ENCODE data around the gene WRAP53. TPM values are rescaled to one million over a fixed set of nuclear protein-coding genes. Genes with fewer than 3 reads are reported as not detected.

The WRAP53 gene
- total RNA-seq, 1 donor, result 7.4 TPM

GRCh38 chr17:7705269-7706255 is 17.3 kb downstream of the WRAP53 start:
- TF ChIP-seq CTCF (IDR thresholded peaks at IDR 0.05; ENCODE audit: insufficient read depth, low read length), result no peak
- peak overlapping the region; percentile 66 for H3K4me3 ChIP-seq (ENCODE audit: low read depth, low read length)
- no peak for DNase-seq (ENCODE audit: low read depth)

DNA sequence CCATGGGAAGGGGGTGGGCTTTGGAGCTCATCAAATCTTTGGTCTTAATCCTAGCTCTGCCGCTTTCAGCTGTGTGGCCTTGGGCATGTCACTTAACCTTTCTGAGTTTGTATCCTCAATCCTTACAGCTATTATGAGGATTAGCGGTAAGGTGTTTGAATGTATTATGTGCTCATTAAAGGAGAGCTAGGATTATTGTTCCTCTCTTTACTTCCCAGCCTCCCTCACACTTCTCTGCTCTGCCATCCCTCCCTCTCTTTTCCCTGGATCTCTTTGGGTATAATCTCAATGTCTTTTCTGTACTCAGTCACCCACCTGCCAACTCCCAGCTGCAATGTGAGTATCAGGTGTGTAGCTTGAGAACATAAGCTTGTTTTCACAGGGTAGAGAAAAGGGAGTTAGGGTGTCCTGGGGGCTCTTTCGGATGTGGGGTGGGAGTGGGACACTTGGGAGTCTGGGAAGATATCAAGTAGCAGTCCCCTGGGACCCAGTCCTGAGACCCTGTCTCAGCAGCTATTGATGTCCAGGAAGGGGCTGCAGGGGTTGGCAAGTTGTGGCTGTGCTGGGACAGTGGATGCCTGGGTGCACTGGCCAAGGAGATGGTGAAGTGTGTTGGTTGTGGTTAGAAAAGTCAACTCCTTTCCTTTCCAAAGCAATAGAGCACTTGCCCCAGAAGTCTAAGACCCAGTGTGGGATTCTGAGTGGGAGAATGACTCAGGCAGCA is 18.5 kb downstream of the WRAP53 start:
- DNase-seq (ENCODE audit: low read depth), result no peak
- TF ChIP-seq CTCF (IDR thresholded peaks at IDR 0.05; ENCODE audit: insufficient read depth, low read length), result no peak
- no peak overlapping the region for H3K4me3 ChIP-seq (ENCODE audit: low read depth, low read length)

DNA sequence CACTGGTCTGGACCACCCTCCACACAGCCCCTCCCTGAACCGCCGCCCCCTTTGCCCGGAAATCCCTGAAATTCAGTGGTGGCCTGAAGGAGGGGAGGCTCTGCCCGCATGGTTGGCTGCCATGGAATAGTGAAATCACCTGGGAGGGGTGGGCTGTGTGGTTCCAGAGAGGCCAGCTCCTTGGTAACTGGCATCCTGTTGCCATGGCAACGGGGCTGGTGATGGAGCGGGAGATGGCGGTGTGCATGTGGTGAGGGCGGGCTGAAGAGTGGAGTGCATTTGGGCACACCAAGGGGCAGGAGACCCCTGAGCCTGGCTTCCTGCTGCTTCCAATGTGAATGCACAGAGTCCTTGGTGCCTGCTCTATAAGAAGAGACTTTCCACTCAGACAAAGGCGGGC is 19.2 kb downstream of the WRAP53 start:
- DNase-seq (ENCODE audit: low read depth), result no peak
- TF ChIP-seq CTCF (IDR thresholded peaks at IDR 0.05; ENCODE audit: insufficient read depth, low read length), result no peak
- H3K4me3 ChIP-seq (ENCODE audit: low read depth, low read length), result no peak overlapping the region

- no peak for DNase-seq (ENCODE audit: low read depth)
- no peak overlapping the region for H3K4me3 ChIP-seq (ENCODE audit: low read depth, low read length)
- no peak for TF ChIP-seq CTCF (IDR thresholded peaks at IDR 0.05; ENCODE audit: insufficient read depth, low read length)
Observed at GRCh38 chr17:7707858-7708750, 19.8 kb downstream of the WRAP53 start.

DNA sequence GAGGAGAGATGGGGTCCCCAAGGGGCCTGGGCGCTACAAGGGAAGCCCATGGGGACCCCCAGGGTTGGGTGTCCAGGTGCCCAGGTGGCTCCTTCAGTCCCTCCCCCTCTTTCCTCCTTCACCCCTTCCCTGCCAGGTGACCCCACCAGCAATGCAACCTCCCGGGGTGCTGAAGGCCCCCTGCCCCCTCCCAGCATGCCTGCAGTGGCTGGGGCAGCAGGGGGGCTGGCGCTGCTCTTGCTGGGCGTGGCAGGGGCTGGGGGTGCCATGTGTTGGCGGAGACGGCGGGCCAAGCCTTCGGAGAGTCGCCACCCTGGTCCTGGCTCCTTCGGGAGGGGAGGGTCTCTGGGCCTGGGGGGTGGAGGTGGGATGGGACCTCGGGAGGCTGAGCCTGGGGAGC is 20.8 kb downstream of the WRAP53 start:
- DNase-seq (ENCODE audit: low read depth), result no peak
- H3K4me3 ChIP-seq (ENCODE audit: low read depth, low read length), result no peak overlapping the region
- TF ChIP-seq CTCF (IDR thresholded peaks at IDR 0.05; ENCODE audit: insufficient read depth, low read length), result no peak

- no peak for DNase-seq (ENCODE audit: low read depth)
- no peak overlapping the region for H3K4me3 ChIP-seq (ENCODE audit: low read depth, low read length)
- TF ChIP-seq CTCF (IDR thresholded peaks at IDR 0.05; ENCODE audit: insufficient read depth, low read length), result no peak
Observed at GRCh38 chr17:7710301-7710700, 22.0 kb downstream of the WRAP53 start.

Data from fibroblast of the aortic adventitia (primary cell).